Osteocyte (in vitro differentiated cells): Measurements from ENCODE around the gene PTPN3. TPM values are rescaled to one million over a fixed set of nuclear protein-coding genes. Genes with fewer than 3 reads are reported as not detected.
A peak's percentile ranks its signal among the peaks of the same experiment; 100 is the strongest.

Experiments
- DNase-seq: peaks from one replicate; pipeline ENCODE4 v3.0.0; 2021; ENCODE audit warnings: mixed read lengths; ENCODE audit not compliant: unreplicated experiment; ENCODE audit errors: extremely low spot score
- H3K27ac Mint-ChIP-seq: one replicate; pipeline ENCODE4 v1.8.0; 2021; ENCODE audit warnings: mild to moderate bottlenecking, mixed read lengths; ENCODE audit not compliant: unreplicated experiment
- H3K27me3 Mint-ChIP-seq: one replicate; pipeline ENCODE4 v1.8.0; 2021; ENCODE audit warnings: mixed read lengths; ENCODE audit not compliant: unreplicated experiment
- H3K36me3 Mint-ChIP-seq: one replicate; pipeline ENCODE4 v1.8.0; 2021; ENCODE audit warnings: mixed read lengths; ENCODE audit not compliant: unreplicated experiment
- H3K4me1 Mint-ChIP-seq: one replicate; pipeline ENCODE4 v1.8.0; 2021; ENCODE audit warnings: mixed read lengths; ENCODE audit not compliant: unreplicated experiment
- H3K4me3 Mint-ChIP-seq: one replicate; pipeline ENCODE4 v1.8.0; 2021; ENCODE audit warnings: mild to moderate bottlenecking, moderate library complexity, mixed read lengths; ENCODE audit not compliant: unreplicated experiment
- H3K9me3 Mint-ChIP-seq: one replicate; pipeline ENCODE4 v1.8.0; 2021; ENCODE audit warnings: mixed read lengths; ENCODE audit not compliant: unreplicated experiment
- total RNA-seq: library from RNA; stranded (reverse); gene quantifications from 2 replicates; pipeline ENCODE4 v1.2.1, GENCODE V29; 2021
- TF ChIP-seq, protein P1 (sequence below): fragments of 200-600 bp; sonication (generic); IDR thresholded peaks from 2 replicates; pipeline ENCODE4 v1.5.0; 2021; ENCODE audit warnings: antibody characterized with exemption, mild to moderate bottlenecking, moderate library complexity

The PTPN3 gene
- total RNA-seq, 1 donor from 2014 or later, result 4.7 TPM

DNA sequence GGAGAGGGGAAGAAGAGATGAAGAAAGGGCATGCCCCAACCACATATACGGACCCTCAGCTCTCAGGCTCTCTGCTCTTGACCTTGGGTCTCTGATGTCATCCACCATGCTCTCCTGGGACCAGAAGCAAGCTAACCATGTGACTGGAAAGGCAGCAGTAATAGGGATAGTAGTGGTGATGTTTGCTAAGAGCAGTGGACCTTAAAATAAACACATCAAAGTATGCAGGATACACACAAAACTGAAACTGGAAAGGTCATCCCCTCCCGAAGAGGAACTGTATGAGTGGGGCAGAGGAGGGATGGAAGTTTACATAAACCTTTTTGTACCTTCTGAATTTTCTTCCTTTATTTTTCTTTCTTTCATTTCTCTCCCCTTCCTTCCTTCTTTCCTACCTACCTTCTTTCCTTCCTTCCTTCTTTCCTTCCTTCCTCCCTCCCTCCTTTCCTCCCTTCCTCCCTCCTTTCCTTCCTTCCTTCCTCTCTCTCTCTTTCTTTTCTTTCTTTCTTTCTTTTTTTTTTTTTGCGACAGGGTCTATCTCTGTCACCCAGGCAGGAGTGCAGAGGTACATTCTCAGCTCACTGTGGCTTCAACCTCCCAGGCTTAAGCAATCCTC is 8.1 kb upstream of the PTPN3 start:
- no peaks in the 10 kb centered on the region for H3K36me3 Mint-ChIP-seq
- TF ChIP-seq, protein P1, sequence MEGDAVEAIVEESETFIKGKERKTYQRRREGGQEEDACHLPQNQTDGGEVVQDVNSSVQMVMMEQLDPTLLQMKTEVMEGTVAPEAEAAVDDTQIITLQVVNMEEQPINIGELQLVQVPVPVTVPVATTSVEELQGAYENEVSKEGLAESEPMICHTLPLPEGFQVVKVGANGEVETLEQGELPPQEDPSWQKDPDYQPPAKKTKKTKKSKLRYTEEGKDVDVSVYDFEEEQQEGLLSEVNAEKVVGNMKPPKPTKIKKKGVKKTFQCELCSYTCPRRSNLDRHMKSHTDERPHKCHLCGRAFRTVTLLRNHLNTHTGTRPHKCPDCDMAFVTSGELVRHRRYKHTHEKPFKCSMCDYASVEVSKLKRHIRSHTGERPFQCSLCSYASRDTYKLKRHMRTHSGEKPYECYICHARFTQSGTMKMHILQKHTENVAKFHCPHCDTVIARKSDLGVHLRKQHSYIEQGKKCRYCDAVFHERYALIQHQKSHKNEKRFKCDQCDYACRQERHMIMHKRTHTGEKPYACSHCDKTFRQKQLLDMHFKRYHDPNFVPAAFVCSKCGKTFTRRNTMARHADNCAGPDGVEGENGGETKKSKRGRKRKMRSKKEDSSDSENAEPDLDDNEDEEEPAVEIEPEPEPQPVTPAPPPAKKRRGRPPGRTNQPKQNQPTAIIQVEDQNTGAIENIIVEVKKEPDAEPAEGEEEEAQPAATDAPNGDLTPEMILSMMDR, result no peak
- H3K27me3 Mint-ChIP-seq, result peaks cover 9% of the 10 kb centered on the region
- no peak overlapping the region for H3K27ac Mint-ChIP-seq
- H3K4me1 Mint-ChIP-seq, result peaks cover 21% of the 10 kb centered on the region
- H3K4me3 Mint-ChIP-seq, result no peak overlapping the region
- no peaks in the 10 kb centered on the region for H3K9me3 Mint-ChIP-seq
- DNase-seq, result no peak

- H3K4me3 Mint-ChIP-seq, result no peak overlapping the region
- TF ChIP-seq, protein P1, result no peak
- H3K36me3 Mint-ChIP-seq, result no peaks in the 10 kb centered on the region
- DNase-seq, result no peak
- H3K27ac Mint-ChIP-seq, result no peak overlapping the region
- peaks cover 10% of the 10 kb centered on the region for H3K27me3 Mint-ChIP-seq
- H3K4me1 Mint-ChIP-seq, result peaks cover 21% of the 10 kb centered on the region
- no peaks in the 10 kb centered on the region for H3K9me3 Mint-ChIP-seq
These were observed 6.6 kb upstream of the PTPN3 start for GRCh38 chr9:109504689-109505088.

DNA sequence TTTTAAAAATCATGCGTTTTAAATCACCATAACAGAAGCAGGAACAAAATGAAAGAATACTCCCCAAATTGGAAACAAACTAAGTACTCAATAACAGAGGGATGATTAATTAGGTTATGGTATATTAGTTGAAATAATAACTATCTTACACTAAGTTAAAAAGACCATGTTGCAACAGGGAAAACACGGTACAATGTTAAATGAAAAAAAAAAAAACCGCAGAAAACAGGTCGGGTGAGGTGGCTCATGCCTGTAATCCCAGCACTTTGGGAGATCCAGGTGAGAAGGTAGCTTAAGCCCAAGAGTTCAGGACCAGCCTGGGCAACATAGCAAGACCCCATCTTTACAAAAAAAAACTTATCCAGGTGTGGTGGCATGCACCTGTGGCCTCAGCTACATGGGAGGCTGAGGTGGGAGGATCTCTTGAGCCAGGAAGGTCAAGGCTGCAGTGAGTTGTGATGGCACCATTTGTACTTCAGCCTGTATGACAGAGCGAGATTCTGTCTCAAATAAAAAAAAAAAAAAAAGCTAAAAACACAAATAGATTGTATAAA is 2.4 kb upstream of the PTPN3 start:
- peaks cover 23% of the 10 kb centered on the region for H3K4me1 Mint-ChIP-seq
- DNase-seq, result no peak
- TF ChIP-seq, protein P1, result no peak
- H3K27ac Mint-ChIP-seq, result no peak overlapping the region
- H3K27me3 Mint-ChIP-seq, result peaks cover 20% of the 10 kb centered on the region
- H3K4me3 Mint-ChIP-seq, result peak overlapping the region; percentile 31
- no peaks in the 10 kb centered on the region for H3K36me3 Mint-ChIP-seq
- H3K9me3 Mint-ChIP-seq, result no peaks in the 10 kb centered on the region

- peak overlapping the region; percentile 78 for H3K4me3 Mint-ChIP-seq
- peaks cover 23% of the 10 kb centered on the region for H3K4me1 Mint-ChIP-seq
- H3K36me3 Mint-ChIP-seq, result no peaks in the 10 kb centered on the region
- TF ChIP-seq, protein P1, result no peak
- H3K9me3 Mint-ChIP-seq, result no peaks in the 10 kb centered on the region
- peaks cover 20% of the 10 kb centered on the region for H3K27me3 Mint-ChIP-seq
- H3K27ac Mint-ChIP-seq, result no peak overlapping the region
- DNase-seq, result peak; percentile 89
These were observed 1.7 kb upstream of the PTPN3 start for GRCh38 chr9:109499631-109500410.

DNA sequence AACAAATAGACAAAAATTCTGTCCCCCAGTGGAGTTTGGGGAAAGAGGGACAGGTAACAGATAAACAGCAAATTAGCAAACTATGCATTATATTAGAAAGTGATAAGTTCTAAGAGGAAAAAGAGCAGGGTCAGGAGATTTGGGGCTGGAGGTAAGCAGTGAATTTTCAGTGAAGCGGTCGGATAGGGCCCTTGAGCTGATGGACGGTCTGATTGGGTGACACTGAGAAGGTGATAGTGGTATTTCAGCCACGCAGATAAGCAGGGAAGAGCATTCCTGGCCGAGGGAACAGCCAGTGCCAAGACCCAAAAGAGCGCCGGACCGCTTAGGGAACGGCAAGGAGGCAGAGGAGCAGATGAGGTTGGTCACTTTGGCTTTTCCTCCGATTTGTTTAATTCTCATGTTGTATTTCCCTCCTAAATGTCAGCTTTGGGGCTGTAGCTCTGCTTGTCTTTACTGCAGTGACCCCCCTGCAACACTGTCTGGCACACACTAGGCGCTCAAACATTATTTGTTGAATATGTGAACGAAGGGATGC is 1.1 kb upstream of the PTPN3 start:
- no peaks in the 10 kb centered on the region for H3K9me3 Mint-ChIP-seq
- no peak for DNase-seq
- no peak overlapping the region for H3K27ac Mint-ChIP-seq
- no peaks in the 10 kb centered on the region for H3K36me3 Mint-ChIP-seq
- peaks cover 20% of the 10 kb centered on the region for H3K27me3 Mint-ChIP-seq
- TF ChIP-seq, protein P1, result no peak
- H3K4me3 Mint-ChIP-seq, result peak overlapping the region; percentile 78
- H3K4me1 Mint-ChIP-seq, result peaks cover 23% of the 10 kb centered on the region
